Measurements from ENCODE around the gene MYCBPAP. TPM values are rescaled to one million over a fixed set of nuclear protein-coding genes. Genes with fewer than 3 reads are reported as not detected.
A peak's percentile ranks its signal among the peaks of the same experiment; 100 is the strongest.

Gene MYCBPAP
- polyA plus RNA-seq, 2 of the 4 experiments (the other 2 are of a cell fraction) = 0.93 to 2.5 TPM

DNA sequence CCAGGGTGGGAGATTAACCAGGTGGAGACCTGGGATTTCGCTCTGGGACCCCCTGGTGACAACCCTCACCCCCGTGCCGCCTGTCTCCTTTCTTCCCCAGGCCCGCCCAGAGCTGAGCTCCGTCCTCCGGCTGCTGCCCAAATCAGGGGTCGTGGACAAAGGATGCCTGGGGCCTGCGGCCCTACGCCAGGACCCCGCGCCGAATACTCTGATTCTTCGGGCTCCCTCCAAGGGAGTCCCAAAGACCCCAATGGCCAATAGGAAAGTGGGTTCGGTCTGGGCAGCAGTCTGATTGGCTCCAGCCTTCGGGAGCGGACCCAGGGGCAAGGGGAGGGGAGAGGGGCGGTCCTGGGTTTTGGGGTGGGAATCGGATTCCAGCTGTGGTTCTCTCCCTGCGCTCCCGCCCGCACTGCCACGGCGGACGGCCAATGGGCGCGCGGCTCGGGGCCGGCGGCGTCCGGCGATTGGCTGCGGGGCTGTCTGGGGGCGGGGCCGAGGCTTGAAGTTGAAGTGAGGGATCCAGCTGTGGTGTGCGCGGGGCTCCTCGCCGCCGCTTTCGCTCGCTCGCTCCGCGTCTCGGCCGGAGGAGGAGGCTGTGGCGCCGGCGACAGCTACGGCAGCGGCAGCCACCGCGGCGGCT lies 52.1 kb downstream of the MYCBPAP start, which contains the start of gene CACNA1G (continued):
- TF ChIP-seq HES2 (IDR thresholded peaks at IDR 0.05) (no peak), HOXB13 (CRISPR knock-in tag; IDR thresholded peaks at IDR 0.05; ENCODE audit: low read depth) (no peak), ZNF302 (CRISPR knock-in tag; IDR thresholded peaks at IDR 0.05) (no peak), BHLHE40 (IDR thresholded peaks at IDR 0.05; ENCODE audit: low read depth, low read length) (no peak)

DNA sequence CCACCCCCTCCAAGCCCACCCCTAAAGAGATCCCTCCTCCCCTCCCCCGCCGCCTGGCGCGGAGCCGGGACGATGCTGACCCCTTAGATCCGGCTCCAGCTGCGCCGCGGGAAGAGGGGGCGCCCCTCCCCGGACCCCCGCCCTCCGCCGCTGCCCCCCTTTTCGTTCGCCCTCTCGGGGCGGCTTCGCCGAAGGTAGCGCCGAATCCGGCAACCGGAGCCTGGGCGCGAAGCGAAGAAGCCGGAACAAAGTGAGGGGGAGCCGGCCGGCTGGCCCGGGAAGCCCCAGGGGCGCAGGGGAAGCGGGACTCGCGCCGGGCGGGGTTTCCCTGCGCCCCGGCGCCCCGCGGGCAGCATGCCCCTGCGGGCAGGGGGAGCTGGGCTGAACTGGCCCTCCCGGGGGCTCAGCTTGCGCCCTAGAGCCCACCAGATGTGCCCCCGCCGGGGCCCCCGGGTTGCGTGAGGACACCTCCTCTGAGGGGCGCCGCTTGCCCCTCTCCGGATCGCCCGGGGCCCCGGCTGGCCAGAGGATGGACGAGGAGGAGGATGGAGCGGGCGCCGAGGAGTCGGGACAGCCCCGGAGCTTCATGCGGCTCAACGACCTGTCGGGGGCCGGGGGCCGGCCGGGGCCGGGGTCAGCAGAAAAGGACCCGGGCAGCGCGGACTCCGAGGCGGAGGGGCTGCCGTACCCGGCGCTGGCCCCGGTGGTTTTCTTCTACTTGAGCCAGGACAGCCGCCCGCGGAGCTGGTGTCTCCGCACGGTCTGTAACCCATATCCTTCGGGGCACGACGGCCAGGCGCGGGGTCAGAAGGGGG lies 52.9 kb downstream of the MYCBPAP start:
- H3K27ac ChIP-seq = peak overlapping the region; percentile 59 to 88
- no peaks in the 10 kb centered on the region for H3K9me3 ChIP-seq
- H3K4me2 ChIP-seq = peak overlapping the region; percentile 96
- H3K4me1 ChIP-seq = peaks cover 37% of the 10 kb centered on the region
- peak; percentile 97 for TF ChIP-seq RNF2 (IDR thresholded peaks at IDR 0.05; ENCODE audit: borderline replicate concordance, low read depth)
- TF ChIP-seq JUNB (IDR thresholded peaks at IDR 0.05) = no peak
- TF ChIP-seq TP53 (CRISPR knock-in tag; IDR thresholded peaks at IDR 0.05) = no peak
- TF ChIP-seq KDM1A (IDR thresholded peaks at IDR 0.05; ENCODE audit: low read depth) = no peak
- TF ChIP-seq GATA3 (IDR thresholded peaks at IDR 0.05; ENCODE audit: borderline replicate concordance) = no peak
- TF ChIP-seq, protein P1, sequence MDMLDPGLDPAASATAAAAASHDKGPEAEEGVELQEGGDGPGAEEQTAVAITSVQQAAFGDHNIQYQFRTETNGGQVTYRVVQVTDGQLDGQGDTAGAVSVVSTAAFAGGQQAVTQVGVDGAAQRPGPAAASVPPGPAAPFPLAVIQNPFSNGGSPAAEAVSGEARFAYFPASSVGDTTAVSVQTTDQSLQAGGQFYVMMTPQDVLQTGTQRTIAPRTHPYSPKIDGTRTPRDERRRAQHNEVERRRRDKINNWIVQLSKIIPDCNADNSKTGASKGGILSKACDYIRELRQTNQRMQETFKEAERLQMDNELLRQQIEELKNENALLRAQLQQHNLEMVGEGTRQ (IDR thresholded peaks at IDR 0.05) = no peak
- no peak for TF ChIP-seq PHF8 (IDR thresholded peaks at IDR 0.05; ENCODE audit: borderline replicate concordance, low read depth)
- peak overlapping the region; percentile 69 for H3K4me3 ChIP-seq
- no peak for FAIRE-seq
- ATAC-seq = no peak; a peak in 1 of 6 replicates
- DNase-seq (ENCODE audit: low read depth in 1 of 2, low spot score in 1 of 2) = no peak
- 3% methylated on average over 26 of the region's 88 CpGs for WGBS (ENCODE audit: missing lambda C conversion rate)
- ChIA-PET POLR2A (interaction anchor here (0.6 to 3.7 kb wide), 11 partner anchors 9 to 196 kb away, joined by 3 to 42 read pairs (median 7); partner anchors contain the start of genes ABCC3 and LUC7L3), CTCF (interaction anchor here (0.7 to 8.1 kb wide), 12 partner anchors 10 to 144 kb away, joined by 3 to 99 read pairs (median 6); partner anchors contain the start of gene SPATA20)

DNA sequence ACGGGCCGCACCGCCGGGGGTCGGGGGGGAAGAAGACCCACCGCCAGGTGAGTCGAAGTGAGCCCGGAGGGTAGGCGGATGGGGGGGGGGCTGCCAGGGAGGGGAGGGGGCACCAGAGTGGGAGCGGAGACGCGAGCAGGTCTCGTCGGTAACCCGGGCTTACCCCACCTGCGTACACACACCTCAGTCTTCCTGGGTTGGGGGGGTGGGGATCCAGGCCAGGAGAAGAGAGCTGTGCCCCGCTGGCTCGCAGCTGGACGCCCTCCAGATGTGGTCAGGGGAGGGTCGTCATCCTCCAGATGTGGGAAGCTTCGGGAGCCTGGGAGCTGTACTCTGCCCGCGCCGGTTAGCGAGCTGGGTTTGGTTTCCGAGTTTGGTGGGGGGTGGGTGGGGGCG lies 53.5 kb downstream of the MYCBPAP start:
- POLR2A ChIA-PET = interaction anchor here (0.7 to 3.7 kb wide), 4 partner anchors 76 to 159 kb away, joined by 3 to 42 read pairs (median 11); no protein-coding TSS in a partner anchor
- H3K4me3 ChIP-seq = peak overlapping the region; percentile 69
- no peak for TF ChIP-seq CTCF (IDR thresholded peaks at IDR 0.05)
- TF ChIP-seq, protein P2, sequence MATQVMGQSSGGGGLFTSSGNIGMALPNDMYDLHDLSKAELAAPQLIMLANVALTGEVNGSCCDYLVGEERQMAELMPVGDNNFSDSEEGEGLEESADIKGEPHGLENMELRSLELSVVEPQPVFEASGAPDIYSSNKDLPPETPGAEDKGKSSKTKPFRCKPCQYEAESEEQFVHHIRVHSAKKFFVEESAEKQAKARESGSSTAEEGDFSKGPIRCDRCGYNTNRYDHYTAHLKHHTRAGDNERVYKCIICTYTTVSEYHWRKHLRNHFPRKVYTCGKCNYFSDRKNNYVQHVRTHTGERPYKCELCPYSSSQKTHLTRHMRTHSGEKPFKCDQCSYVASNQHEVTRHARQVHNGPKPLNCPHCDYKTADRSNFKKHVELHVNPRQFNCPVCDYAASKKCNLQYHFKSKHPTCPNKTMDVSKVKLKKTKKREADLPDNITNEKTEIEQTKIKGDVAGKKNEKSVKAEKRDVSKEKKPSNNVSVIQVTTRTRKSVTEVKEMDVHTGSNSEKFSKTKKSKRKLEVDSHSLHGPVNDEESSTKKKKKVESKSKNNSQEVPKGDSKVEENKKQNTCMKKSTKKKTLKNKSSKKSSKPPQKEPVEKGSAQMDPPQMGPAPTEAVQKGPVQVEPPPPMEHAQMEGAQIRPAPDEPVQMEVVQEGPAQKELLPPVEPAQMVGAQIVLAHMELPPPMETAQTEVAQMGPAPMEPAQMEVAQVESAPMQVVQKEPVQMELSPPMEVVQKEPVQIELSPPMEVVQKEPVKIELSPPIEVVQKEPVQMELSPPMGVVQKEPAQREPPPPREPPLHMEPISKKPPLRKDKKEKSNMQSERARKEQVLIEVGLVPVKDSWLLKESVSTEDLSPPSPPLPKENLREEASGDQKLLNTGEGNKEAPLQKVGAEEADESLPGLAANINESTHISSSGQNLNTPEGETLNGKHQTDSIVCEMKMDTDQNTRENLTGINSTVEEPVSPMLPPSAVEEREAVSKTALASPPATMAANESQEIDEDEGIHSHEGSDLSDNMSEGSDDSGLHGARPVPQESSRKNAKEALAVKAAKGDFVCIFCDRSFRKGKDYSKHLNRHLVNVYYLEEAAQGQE (IDR thresholded peaks at IDR 0.05) = no peak
- 19% methylated on average over 18 of the region's 27 CpGs for WGBS (ENCODE audit: missing lambda C conversion rate)
- peaks cover 37% of the 10 kb centered on the region for H3K4me1 ChIP-seq
- no peaks in the 10 kb centered on the region for H3K9me3 ChIP-seq
- DNase-seq (ENCODE audit: low read depth in 1 of 2, low spot score in 1 of 2) (no peak), FAIRE-seq (no peak), ATAC-seq (no peak)
- CTCF ChIA-PET = interaction anchor here (0.7 to 8.1 kb wide), 13 partner anchors 9 to 221 kb away, joined by 3 to 99 read pairs (median 6); partner anchors contain the start of gene SPATA20
- H3K4me2 ChIP-seq = peak overlapping the region; percentile 96
- H3K27ac ChIP-seq = peak overlapping the region; percentile 59 to 88; a peak in 4 of 6 replicates

All from A549 (cell line).